Adrenal gland (tissue), 5 donors: ENCODE results near the gene MLLT6.

Source experiments
- CTCF ChIP-seq, 6 experiments: fragments of 450-650 bp in 4 of 6; fragments of 200-600 bp in 2 of 6; sonication (generic) in 1 of 6; IDR thresholded peaks; 1 replicate in 5 of 6; 2 replicates in 1 of 6; pipeline versions ENCODE4 v1.5.1 to v1.8.0; 2016 to 2021; ENCODE audit warnings: antibody characterized with exemption in 6 of 6, mild to moderate bottlenecking in 2 of 6, moderate library complexity in 1 of 6
- POLR2A ChIP-seq, 2 donors: fragments of 450-650 bp; IDR thresholded peaks; one replicate each; pipeline ENCODE4 v1.6.1; 2017; ENCODE audit warnings: antibody characterized with exemption in 2 of 2, mild to moderate bottlenecking in 2 of 2, moderate library complexity in 1 of 2
- donor health status: DM: no; HTN: no; CAD: no.

GRCh38 chr17:38729886-38730525 is 24.9 kb downstream of the MLLT6 start, which contains the start of gene CISD3:
- peak in 1 of 2 donors; percentile 54 for TF ChIP-seq POLR2A (IDR thresholded peaks at IDR 0.05)
- peak in 5 of 6 experiments; percentile 32 to 94 (median 76) for TF ChIP-seq CTCF (IDR thresholded peaks at IDR 0.05)
